ENCODE data around the gene PNPLA1.

GRCh38 chr6:36273802-36274514, 4.1 kb downstream of the PNPLA1 start:
- TF ChIP-seq EZH2 (IDR thresholded peaks at IDR 0.05) = no peak
- TF ChIP-seq POLR2A (IDR thresholded peaks at IDR 0.05; ENCODE audit: borderline replicate concordance, extremely low read depth, insufficient read depth, insufficient read length) = no peak
- no peak for TF ChIP-seq CTCF (IDR thresholded peaks at IDR 0.05 in 2 of 3, conservative IDR thresholded peaks at IDR 0.05 in 1 of 3; ENCODE audit: borderline replicate concordance in 1 of 3, insufficient read depth in 1 of 3, low read depth in 2 of 3, low read length in 2 of 3)
- TF ChIP-seq ELF1 (IDR thresholded peaks at IDR 0.05; ENCODE audit: borderline replicate concordance, low read depth) = no peak
- no peak for TF ChIP-seq EZH2phosphoT487 (IDR thresholded peaks at IDR 0.05; ENCODE audit: borderline replicate concordance)

Data from HCT116 (cell line).